ENCODE measurements around the gene ING5. TPM values are rescaled to one million over a fixed set of nuclear protein-coding genes. Genes with fewer than 3 reads are reported as not detected.

Gene ING5
- total RNA-seq, 4 donors from 2014 or later, result 24.1 to 44.3 (median 30.5) TPM

DNA sequence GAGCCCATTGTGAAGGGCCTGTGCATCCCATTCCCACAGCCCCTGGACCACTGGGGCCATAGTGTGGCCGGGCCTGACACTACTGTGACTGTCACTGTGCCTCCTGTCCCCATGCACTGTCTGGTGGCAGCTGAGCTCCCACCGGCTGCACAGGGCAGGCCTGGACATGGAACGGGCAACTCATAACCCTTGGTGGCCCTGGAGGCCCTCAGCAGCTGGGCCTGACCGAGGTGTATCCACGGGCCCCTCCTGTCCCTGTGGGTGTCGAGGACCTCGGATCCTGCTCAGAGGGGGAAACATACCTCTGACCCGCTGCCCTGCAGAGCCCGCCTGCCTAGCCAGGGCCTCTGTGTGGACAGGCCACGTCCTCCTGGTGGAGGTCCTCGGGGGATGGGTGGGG, 67.0 kb downstream of the ING5 start:
- TF ChIP-seq CTCF (IDR thresholded peaks at IDR 0.05; ENCODE audit: low read depth), result no peak

DNA sequence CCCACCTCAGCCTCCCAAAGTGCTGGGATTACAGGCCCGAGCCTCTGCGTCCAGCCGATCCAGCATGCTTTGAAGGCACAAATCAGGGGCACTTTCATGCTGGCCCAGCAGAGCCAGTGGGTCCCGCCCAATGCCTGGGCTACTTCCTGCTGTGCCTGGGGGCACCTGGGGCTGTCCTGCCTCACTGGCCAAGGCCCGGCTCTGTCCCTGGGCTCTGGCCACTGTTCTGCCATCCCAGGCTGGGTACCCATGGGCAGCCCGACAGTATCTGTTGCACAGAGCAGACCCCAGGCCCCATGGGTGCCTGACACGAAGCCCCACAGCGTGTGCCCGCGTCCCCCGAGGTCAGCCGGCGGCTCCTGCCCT, 68.0 kb downstream of the ING5 start:
- no peak for TF ChIP-seq CTCF (IDR thresholded peaks at IDR 0.05; ENCODE audit: low read depth)

- TF ChIP-seq CTCF (IDR thresholded peaks at IDR 0.05; ENCODE audit: low read depth), result no peak
These were observed 68.5 kb downstream of the ING5 start for GRCh38 chr2:241770185-241770935.

- TF ChIP-seq CTCF (IDR thresholded peaks at IDR 0.05; ENCODE audit: low read depth), result no peak
These were observed 69.1 kb downstream of the ING5 start for GRCh38 chr2:241770936-241771285.

GRCh38 chr2:241771286-241772062, 69.6 kb downstream of the ING5 start:
- no peak for TF ChIP-seq CTCF (IDR thresholded peaks at IDR 0.05; ENCODE audit: low read depth)

GRCh38 chr2:241772063-241772499, 70.2 kb downstream of the ING5 start:
- TF ChIP-seq CTCF (IDR thresholded peaks at IDR 0.05; ENCODE audit: low read depth), result no peak

Data from subcutaneous adipose tissue (tissue), 4 donors.